Daoy (cell line): Measurements from ENCODE around the gene VARS1. TPM values are rescaled to one million over a fixed set of nuclear protein-coding genes. Genes with fewer than 3 reads are reported as not detected.
"Not testable (repeated sequence)": the region's sequence is repeated elsewhere in the genome, so short reads cannot be mapped to it uniquely, and the experiment has no call there.

ENCODE experiments used
- DNase-seq: peaks from one replicate; pipeline ENCODE4 v3.0.0-alpha.2; 2015; ENCODE audit warnings: low read depth
- total RNA-seq: library from RNA; depleted of rRNA; stranded (reverse); fragments of >200 nt; shearing (Covaris generic); gene quantifications from 2 replicates; pipeline ENCODE4 v1.2.3, GENCODE V29; 2014

VARS1 gene
- total RNA-seq, 1 experiment from 2014 or later = 77.3 TPM

DNA sequence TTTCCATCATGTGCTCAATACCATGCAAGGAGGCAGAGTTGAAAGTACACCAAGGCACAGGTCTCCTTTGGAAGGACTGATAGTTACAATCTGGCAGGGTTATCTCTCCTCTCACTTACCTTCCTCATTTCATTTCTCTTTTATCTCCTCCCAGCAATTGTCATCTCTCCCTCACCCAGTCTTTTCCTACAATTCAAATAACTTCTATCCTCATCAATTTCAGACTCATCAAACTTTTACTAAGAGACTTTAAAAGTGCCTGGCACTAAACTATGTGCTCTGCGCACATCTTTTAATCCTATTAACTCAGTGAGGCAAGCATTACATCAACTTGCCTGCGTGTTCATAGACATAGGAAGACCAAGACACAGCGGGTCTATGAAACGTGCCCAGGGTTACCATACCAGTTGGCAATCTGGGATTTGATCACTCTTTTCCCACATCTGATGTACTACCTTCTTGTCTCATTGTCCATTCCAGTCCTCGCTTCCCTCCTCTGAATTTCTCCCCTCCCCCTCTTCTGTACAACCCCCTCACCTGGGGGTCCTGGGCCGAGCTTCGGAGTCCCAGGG is 1.2 kb downstream of the VARS1 start:
- no peak for DNase-seq

DNA sequence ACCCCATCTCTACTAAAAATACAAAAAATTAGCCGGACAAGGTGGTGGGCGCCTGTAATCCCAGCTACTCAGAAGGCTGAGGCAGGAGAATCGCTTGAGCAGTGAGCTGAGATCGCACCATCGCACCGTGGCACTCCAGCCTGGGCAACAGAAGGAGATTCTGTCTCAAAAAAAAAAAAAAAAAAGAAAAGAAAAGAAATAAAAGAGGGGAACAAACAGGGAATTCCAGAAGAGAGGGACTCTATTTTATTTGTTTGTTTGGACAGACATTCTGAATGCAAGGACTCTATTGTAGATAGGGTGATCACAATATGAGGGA is 1.7 kb downstream of the VARS1 start:
- DNase-seq = not testable (repeated sequence)

DNA sequence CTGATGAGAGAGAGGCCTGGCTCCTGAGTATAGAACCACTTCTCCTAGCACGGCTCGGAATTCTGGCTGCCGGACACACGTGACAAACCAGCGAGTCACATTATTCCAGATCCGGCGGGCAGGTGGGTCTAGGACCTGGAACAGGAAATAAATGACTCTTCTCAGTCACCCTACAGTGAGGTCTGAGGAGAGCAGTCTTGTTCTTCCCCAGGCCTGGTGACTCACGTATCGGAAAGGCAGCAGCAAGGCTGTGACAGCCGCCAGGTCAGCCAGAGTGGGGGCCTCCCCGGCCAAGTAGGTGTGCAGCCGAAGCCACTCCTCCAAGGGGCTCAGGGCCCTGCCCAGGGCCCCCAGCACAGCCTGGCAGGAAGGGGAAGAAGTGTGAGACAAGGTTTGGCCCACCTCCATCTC is 2.8 kb downstream of the VARS1 start:
- peak; percentile 82 for DNase-seq

DNA sequence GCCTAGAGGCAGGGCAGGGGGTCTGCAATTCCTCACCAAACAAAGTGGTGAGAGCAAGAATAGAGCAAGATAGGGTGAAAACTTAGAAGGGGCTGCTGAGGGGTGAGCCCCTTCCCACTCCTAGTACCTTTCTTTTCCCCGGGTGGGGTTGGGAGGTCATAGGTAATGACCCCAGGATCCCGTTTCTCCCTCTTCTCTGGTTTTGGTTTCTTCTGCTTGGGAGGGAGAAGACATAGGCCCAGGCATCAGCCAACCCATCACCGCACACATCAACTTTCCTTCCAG is 3.5 kb downstream of the VARS1 start:
- no peak for DNase-seq

DNA sequence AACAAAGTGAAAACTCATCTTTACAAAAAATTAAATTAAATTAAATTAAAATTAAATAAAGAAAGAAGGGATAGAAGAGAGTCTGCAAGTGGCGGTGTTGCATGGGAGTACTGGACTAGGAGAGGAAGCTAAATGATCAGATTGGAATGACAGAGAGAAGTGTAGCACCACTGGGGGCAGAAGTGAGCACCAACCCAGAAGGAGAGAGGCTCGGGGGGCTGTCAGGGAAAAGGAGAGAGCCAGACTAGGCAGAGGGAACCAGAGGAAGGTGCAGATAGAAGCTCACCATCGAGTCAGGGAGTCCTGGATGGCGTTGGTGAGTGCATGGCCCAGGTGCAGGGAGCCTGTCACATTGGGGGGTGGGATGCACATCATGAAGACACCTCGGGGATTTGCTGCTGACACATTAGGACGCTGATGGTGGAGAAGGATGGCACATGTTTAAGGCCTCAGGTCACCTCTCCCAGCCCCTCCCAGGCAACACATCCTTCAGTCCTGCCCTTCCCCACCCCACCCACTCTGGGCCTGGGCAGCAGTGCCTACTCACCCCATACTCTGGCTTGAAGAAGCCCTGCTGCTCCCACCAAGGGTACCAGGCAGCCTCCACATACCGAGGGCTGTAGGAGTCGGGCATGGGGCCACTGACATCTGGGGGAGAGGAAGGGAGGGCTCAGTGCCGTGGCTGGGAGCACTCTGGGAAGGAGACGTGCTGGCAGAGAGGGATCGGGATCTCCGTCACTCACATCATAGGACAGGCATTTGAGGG is 4.0 kb downstream of the VARS1 start:
- peak; percentile 51 for DNase-seq

DNA sequence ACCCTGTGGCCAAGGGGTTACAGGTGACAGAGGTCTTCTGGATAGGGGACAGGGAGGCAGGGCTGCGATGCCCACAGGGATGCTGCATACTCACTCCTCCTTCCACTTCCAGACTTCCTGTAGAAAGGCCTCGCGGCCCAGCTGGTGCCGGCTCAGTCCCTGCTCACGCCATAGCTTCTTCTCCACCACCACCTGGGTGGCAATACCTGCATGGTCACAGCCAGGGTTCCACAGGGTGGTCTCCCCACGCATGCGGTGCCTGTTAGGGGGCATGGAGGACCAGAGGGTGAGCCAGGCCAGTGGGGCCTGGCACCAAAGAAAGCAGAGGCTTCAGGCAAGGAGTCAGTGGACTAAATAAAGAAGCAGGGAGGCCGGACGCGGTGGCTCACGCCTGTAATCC is 10.1 kb downstream of the VARS1 start:
- no peak for DNase-seq

DNA sequence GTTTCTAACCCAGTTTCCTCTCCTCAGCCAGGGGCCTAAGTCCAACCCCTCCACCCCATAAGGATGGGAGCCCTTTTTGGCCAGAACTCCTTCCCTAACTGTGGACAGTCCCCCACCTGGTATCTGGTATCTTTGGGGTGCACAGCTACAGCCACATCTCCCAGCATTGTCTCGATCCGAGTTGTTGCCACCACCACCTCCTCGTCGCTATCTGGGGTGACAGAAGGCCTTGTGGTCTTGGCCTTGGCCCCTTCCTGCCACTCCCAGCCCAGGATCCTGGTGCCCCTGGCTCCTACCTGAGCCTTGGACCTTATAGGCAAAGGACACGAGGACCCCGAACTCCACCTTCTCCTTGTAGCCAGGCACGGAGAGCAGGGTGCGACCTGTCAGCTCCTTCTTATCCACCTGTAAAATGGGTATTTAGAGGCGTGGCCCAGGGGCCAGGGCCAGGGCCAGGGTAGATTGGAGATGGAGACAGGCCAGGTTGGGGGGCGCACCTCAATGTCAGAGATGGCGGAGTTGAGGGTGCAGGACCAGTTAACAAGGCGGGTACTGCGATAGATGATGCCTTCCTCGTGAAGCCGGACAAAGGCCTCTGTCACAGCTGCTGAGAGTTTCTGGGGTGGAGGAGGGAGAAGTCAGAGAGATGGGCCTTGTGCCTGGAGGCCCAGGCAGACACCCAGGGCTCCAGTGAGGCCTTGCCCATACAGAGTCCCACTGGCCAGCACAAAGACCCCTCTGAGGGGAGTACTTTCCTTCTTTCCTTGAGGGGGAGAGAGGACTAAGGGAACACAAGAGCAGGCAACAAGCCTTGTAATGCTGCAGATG is 11.2 kb downstream of the VARS1 start:
- DNase-seq = no peak

DNA sequence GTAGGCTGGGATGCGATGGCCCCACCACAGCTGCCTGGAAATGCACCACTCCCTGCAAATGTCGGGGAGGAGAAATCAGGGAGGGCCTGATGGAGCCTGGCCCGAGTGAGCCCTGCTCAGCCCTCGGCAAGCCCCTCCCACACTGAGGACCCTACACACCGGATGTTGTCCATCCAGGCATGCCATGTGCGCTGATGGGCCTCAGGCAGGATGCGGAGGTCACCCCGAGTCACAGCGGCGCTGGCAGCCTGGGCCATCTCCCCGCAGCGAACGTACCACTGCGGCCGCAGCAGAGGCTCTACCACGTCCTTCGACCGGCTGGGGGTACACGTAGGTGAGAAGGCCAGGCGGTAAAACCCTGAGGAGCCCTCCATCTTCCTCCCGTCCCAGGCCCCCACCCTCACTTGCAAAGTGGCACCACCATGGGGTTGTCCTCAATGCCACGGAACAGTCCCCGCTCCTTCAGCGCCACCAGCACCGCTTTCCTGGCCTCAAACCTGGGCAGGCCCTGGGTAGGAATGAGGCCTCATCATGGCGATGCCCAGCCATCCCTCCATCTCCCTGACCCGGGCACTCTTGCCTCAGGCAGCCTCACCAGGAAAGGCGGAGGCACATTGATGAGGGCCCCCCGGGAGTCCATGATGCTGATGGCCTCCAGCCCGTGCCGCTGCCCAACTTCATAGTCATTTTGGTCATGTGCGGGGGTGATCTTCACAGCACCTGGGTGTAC is 13.3 kb downstream of the VARS1 start:
- no peak for DNase-seq

DNA sequence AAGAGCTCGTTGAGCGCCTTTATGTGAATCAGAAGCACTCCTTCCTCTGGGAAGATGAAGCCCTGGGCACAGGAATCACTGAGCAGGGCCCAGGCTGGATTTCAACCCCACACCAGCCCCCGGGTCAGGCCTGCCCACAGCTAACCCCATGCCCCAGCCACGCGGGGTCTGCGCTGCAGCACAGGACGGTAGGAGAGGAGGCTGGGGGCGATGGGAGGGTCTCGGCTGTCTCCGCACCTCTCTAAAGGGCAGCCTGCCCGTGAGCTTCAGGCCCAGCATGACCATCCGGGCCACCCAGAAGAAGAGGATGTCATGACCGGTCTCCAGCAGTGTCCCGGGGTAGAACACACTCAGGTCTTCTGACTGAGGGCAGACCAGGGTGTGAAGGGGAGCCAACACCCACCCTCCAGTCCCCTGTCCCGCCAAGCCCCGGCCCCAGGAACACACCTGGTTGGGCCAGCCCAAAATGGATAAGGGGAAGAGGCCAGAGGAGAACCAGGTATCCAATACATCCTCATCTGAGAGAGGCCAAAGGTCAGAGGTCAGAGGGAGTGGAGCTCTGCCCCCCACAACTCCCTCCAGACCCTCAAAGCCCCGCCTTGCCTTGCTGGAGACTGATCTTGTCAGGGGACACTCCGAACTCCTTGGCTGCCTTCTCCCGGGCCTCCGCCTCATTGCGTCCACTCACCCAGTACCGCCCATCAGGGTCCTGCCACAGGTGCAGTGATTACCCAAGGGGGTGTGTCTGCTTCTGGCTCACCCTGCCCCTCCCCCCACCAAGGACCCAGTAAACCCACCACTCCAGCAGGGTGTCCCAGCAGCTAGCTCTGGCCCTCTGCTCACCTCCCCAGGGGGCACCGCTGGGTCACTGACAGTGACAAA is 14.1 kb downstream of the VARS1 start:
- DNase-seq = no peak

DNA sequence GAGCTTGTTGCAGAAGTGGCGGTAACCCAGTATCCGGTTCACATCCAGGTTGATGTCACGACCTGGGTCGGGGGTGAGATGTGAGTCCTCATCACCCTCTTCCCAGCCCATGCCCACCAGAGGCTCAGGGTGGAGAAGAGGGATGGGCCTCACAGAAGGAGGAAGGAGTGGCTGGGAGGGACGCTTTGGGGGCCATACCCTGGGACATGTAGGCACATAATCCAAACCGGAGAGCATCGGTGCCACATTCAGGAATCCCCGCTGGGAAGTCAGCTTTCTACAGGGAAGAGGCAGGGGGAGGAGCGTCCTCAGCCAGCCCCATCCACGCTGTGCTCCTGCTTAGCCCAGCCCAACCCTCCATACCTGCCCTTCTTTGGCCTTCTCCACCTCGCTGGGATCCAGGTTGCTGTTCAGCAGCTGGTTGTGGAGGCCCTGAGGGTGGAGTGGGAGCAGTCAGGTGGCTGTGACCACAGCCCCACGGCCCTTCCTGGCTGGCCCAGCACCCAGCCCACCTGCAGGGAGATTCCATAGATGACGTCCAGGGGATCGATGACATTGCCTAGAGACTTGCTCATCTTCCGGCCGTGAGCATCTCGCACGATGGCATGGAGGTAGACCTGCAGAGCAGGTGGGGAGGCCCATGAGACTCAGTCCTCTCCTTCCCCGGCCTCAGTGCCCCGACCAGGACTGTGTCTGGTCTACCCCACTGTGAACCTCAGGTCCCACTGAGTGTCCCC is 14.9 kb downstream of the VARS1 start:
- no peak for DNase-seq

DNA sequence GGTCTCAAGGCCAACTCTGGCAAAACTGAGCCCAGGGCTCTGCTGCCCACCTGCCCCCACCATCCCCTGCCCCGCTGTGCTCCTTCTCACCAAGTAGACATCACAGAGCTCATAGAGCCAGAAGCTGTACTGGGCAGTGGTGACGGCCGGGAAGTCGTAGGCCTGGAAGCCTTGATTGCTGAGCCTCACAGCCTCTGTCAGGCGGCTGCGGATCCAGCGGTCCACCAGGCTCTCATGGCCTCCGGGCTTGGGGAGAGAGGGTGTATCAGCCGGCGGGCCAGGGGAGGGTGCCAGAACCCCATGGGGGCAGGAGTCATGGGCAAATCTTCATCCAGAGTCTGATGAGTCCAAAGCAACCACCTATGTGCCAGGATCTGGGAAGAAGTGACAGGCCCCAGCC is 15.6 kb downstream of the VARS1 start:
- no peak for DNase-seq

DNA sequence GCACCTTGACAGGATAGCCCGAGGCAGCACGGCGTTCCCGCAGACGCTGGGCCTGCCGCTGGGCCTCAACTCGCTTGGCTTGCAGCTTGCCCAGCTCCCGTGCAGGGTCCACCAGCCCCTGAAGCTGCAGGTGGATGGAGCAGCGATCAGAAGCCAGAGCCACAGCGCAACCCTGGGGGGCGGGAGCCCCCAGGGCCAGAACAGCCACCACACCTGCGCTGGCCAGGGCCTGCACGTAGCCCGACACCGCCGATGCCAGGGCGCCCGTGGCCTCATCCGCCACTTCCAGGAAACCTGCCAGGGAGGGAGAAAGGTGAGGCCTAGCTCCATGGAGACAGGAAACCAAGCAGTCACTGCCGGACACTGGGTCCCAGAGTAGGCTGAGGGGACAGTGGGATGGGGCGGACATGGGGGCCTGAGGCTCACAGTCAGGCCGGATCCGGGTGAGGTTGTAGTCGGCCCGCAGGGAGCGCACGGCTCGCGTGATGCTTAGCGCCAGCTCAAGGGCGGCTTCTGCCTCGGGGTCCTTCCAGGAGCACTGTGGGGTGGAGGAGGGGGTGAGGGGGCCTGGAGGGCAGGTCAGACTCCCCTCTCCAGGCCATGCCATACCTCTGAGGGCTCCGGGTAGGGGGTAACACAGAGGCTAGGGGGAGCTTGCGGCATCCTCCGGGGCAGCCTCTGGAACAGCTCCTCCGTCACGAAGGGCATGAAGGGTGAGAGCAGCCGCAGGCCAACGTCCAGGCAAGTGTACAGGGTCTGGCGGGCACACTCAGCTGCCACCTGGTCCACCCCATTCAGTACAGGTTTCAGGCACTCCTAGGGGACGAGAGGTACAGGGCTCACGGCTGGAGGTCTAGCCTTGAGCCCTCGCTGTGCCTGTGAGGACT is 16.3 kb downstream of the VARS1 start:
- DNase-seq = no peak

DNA sequence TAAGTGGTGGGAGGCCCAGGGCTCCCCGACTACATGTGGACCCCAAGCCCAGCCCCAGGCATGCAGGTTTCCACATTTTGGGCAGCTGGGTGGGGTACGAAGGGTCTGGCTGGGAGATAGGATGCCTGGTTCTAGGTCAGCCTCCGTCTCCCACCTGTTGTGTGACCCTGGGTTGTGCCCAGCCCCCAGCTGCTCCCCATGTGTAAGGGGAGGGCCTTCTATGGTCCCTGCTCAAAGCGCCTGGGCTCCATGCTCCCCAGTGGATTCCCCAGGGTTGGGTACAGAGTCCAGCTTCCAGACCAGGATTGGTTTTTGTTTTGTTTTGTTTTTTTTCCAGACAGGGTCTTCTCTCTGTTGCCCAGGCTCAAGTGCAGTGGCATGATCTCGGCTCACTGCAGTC is 17.4 kb downstream of the VARS1 start:
- DNase-seq = no peak

DNA sequence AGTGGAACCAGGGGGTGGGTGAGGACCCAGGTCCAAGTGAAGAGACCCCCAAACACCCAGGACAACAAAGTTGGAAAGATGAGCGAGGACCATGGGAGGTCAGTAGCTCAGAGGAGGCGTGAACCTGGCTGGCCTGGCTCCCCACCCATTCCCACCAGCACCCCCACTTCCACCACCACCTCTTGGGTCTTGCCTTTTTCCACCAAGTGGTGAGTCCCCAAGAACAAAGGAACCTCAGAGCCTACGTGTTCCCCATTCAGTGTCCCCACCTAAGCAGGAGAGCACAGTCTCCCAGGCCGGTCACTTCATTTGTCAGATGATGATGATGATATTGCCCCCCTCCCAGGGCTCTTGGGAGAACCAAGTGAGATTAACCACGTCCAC is 17.9 kb downstream of the VARS1 start:
- no peak for DNase-seq

DNA sequence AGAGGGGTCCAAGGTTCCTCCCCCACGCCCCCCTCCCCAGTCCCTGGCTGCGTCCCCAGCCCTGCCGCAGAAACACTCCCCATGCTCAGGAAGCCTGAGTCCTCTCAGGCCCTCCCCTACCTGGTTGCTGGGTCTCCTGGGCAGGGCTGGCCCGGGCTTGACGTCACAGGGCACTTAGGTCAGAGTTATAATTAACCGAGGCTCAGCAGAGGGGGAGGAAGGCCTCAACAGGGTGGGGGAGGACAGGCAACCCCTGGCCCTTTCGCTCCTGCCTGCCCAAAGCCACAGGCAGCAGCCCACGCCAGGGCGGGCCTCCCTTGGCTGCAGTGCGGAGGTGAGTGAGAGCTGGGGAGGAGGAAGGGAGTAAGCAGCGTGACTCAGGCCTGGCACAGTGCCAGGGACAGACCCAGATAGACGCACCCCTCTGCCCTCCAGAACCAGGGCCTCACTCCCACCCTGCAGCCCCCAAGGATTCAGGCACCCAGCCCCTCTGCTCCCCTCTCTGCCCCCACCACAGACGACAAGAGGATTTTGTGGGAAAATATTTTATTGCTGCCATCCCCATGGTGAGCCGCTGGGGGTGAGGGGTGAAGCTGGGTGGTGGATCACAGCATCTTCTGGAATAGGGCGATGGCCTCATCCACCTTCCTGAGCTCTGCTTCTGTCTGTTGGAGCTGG is 18.4 kb downstream of the VARS1 start, which contains the start of gene VWA7:
VWA7 (minus strand) TSS at position 340 of the 678 bp plus-strand sequence. CDS start 549 bp downstream, outside the sequence.
- peak; percentile 96 for DNase-seq

DNA sequence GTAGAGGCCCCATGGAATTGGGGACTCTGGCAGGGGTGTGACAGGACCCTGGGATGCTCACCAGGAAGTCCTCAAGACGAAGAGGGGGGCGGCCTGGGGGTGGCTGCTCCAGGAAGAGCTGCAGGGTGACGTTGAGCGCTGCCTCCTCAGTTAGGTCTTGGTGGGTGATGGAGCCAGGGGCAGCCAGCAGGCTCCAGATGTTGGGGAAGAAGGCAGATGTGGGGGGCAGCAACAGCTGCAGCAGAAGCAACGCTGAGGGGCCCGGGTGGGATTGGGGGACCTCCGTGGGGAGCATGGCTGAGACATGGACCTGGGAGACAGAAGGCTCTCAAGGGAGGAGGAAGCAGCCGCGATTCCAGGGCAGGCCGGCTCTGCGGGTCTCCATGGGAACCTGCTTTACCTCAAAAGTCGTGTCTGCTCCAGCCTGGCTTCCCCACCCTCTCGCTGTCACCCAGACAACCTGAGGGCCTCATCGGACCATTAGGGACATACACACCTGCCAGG is 19.0 kb downstream of the VARS1 start:
- DNase-seq = no peak

DNA sequence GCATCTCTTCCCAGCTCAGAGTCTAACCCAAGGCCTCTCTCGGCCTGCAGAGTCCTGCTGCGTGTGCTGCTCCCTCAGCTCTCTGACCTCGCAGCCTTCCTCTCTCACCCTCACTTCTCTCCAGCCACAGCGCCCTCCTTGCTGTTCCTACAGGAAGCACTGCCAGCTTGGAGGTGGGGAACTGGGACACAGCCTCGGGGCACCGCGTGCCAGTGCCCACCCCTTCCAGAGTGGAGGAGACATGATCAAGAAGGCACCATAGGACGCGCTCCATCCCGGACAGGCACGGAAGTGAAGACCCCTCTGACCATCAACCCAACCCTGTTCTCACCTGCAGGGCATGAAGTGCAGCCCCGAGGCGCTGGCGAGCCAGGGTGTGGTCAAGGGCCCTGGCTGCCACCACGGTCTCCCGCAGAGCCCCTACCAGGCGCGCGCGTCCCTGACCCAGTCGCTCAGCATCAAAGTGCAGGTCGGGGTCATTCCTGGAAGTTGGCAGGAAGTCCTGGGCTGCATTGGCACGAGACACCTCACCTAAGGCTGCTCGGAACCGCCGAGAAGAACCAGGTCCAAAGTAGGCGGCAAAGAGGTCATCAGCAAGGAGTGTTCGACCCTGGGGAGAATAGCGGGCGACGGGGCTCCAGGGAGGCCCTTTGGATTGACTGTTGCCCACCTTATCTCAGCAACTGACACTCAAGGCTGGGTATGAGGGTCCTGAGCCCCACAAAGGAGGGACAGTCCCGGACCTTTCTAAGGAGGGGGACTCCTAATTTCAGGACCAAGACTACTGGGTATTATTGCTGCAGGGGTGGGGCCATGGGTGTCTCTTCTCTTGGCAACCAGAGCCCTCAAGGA is 19.7 kb downstream of the VARS1 start:
- no peak for DNase-seq

DNA sequence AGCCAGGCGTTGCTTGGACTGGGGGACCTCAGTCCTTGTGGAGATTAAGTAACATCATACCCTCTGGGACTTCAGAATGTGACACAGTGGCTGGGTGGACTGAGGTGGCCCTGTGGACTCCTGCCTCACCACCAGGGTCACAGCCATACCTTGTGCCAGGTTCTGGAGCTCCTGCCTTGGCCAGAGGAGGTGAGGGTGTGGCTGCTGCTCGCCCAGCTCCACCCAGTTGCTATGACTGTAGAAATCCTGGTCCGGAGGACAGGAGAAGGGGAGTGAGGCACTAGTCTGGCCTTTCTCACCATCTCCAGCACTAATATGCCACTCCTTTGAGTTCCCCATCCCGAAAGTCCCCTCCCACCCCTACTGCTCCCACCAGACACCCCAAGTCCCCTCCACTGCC is 20.4 kb downstream of the VARS1 start:
- no peak for DNase-seq
